BLaER1 treated with 17β-estradiol and CSF1 and Interleukin-3, amounts not matched to agents 10 nM and 100 nM (cell line): ENCODE data around the gene C2orf69.

ENCODE experiments used
- H3K27ac ChIP-seq, 11 experiments: shearing (Covaris generic); formaldehyde crosslinking; 2 replicates each; pipeline ENCODE4 v1.8.1; 2022
- H3K27me3 ChIP-seq, 11 experiments: shearing (Covaris generic); formaldehyde crosslinking; 2 replicates each; pipeline ENCODE4 v1.8.1; 2022
- H3K36me3 ChIP-seq, 11 experiments: shearing (Covaris generic); formaldehyde crosslinking; 2 replicates each; pipeline ENCODE4 v1.8.1; 2022
- H3K4me1 ChIP-seq, 10 experiments: shearing (Covaris generic); formaldehyde crosslinking; 2 replicates each; pipeline ENCODE4 v1.8.1; 2022
- H3K4me2 ChIP-seq, 11 experiments: shearing (Covaris generic); formaldehyde crosslinking; 2 replicates each; pipeline ENCODE4 v1.8.1; 2022
- H3K4me3 ChIP-seq, 10 experiments: shearing (Covaris generic); formaldehyde crosslinking; 2 replicates each; pipeline ENCODE4 v1.8.1; 2022
- H3K9ac ChIP-seq, 11 experiments: shearing (Covaris generic); formaldehyde crosslinking; 2 replicates each; pipeline ENCODE4 v1.8.1; 2022
- H3K9me3 ChIP-seq, 11 experiments: shearing (Covaris generic); formaldehyde crosslinking; replicated peaks in 1 of 11; 2 replicates each; pipeline ENCODE4 v1.8.1; 2022
- H4K20me1 ChIP-seq, 11 experiments: shearing (Covaris generic); formaldehyde crosslinking; 2 replicates each; pipeline ENCODE4 v1.8.1; 2022
- Cebpa-rat ChIP-seq, 11 experiments: shearing (Covaris generic); IDR thresholded peaks; 2 replicates each; pipeline ENCODE4 v1.8.1; 2022

C2orf69 gene

GRCh38 chr2:199911052-199911876 is at the start of gene C2orf69:
Gene C2orf69 (plus strand): TSS chr2:199911293. CDS start chr2:199911439, 146 bp downstream.
- peaks cover 0 to 35% (median 26%) of the 10 kb centered on the region in 11 experiments; a peak in 16 of 22 replicates for H4K20me1 ChIP-seq
- H3K9ac ChIP-seq: peak within 1 kb of the TSS; percentile 92 to 98 (median 96)
- no peak for TF ChIP-seq Cebpa-rat (IDR thresholded peaks at IDR 0.05)
- peak within 1 kb of the TSS; percentile 78 to 96 (median 93) for H3K4me2 ChIP-seq
- peaks cover 7 to 26% (median 18%) of the 10 kb centered on the region in 11 experiments for H3K9me3 ChIP-seq
- H3K4me1 ChIP-seq: peaks cover 17 to 30% (median 27%) of the 10 kb centered on the region in 10 experiments
- H3K27me3 ChIP-seq: no peaks in the 10 kb centered on the region
- H3K27ac ChIP-seq: peak within 1 kb of the TSS; percentile 91 to 98 (median 95)
- peak within 1 kb of the TSS; percentile 82 to 95 (median 93) for H3K4me3 ChIP-seq
- H3K36me3 ChIP-seq: peaks cover 8 to 37% (median 27%) of the 10 kb centered on the region in 11 experiments

GRCh38 chr2:199862788-199863187 is 48.3 kb upstream of the C2orf69 start:
- no peaks in the 10 kb centered on the region for H3K27me3 ChIP-seq

GRCh38 chr2:199865905-199866304 is 45.2 kb upstream of the C2orf69 start:
- no peak for TF ChIP-seq Cebpa-rat (IDR thresholded peaks at IDR 0.05)
- Histone ChIP-seq H3K4me1 (peaks cover 0 to 8% (median 2%) of the 10 kb centered on the region in 10 experiments; a peak in 6 of 20 replicates), H3K27me3 (no peaks in the 10 kb centered on the region), H3K9me3 (no peaks in the 10 kb centered on the region), H3K36me3 (no peaks in the 10 kb centered on the region), H3K4me2 (no peak overlapping the region), H3K4me3 (no peak overlapping the region), H3K9ac (no peak overlapping the region), H3K27ac (no peak overlapping the region), H4K20me1 (no peaks in the 10 kb centered on the region)

More at GRCh38 chr2:199862788-199863187, 48.3 kb upstream of the C2orf69 start:
- TF ChIP-seq Cebpa-rat (IDR thresholded peaks at IDR 0.05): no peak
- Histone ChIP-seq H3K9ac (no peak overlapping the region), H3K27ac (no peak overlapping the region), H3K4me3 (no peak overlapping the region), H3K4me1 (no peaks in the 10 kb centered on the region), H4K20me1 (no peaks in the 10 kb centered on the region), H3K4me2 (no peak overlapping the region), H3K9me3 (no peaks in the 10 kb centered on the region), H3K36me3 (no peaks in the 10 kb centered on the region)

- Histone ChIP-seq H3K27ac (no peak overlapping the region), H3K9me3 (peaks cover 0 to 4% (median 1%) of the 10 kb centered on the region in 11 experiments; a peak in 10 of 22 replicates), H3K9ac (no peak overlapping the region), H3K36me3 (no peaks in the 10 kb centered on the region), H3K4me3 (no peak overlapping the region), H3K4me2 (no peak overlapping the region), H3K4me1 (peaks cover 0 to 17% (median 6%) of the 10 kb centered on the region in 10 experiments; a peak in 10 of 20 replicates), H3K27me3 (no peaks in the 10 kb centered on the region), H4K20me1 (no peaks in the 10 kb centered on the region)
- no peak for TF ChIP-seq Cebpa-rat (IDR thresholded peaks at IDR 0.05)
Observed at GRCh38 chr2:199868431-199869226, 42.5 kb upstream of the C2orf69 start.

- no peaks in the 10 kb centered on the region for H4K20me1 ChIP-seq
- no peak overlapping the region for H3K4me3 ChIP-seq
- TF ChIP-seq Cebpa-rat (IDR thresholded peaks at IDR 0.05): no peak
- H3K36me3 ChIP-seq: peaks cover 0 to 2% (median 0%) of the 10 kb centered on the region in 11 experiments; a peak in 1 of 22 replicates
- H3K9me3 ChIP-seq: peaks cover 3 to 9% (median 7%) of the 10 kb centered on the region in 11 experiments
- no peaks in the 10 kb centered on the region for H3K27me3 ChIP-seq
- H3K4me2 ChIP-seq: peak overlapping the region in 1 of 11 experiments; percentile 49; a peak in 2 of 22 replicates
- H3K9ac ChIP-seq: no peak overlapping the region
- H3K27ac ChIP-seq: no peak overlapping the region
- peaks cover 0 to 17% (median 6%) of the 10 kb centered on the region in 10 experiments; a peak in 10 of 20 replicates for H3K4me1 ChIP-seq
Observed at GRCh38 chr2:199869227-199869541, 41.9 kb upstream of the C2orf69 start.

GRCh38 chr2:199869653-199870052 is 41.4 kb upstream of the C2orf69 start:
- Histone ChIP-seq H3K9ac (no peak overlapping the region), H3K9me3 (peaks cover 8 to 14% (median 12%) of the 10 kb centered on the region in 11 experiments), H4K20me1 (no peaks in the 10 kb centered on the region), H3K4me2 (peak overlapping the region in 3 of 11 experiments; percentile 27 to 49 (median 47); a peak in 4 of 22 replicates), H3K27ac (no peak overlapping the region), H3K36me3 (peaks cover 0 to 3% (median 0%) of the 10 kb centered on the region in 11 experiments; a peak in 1 of 22 replicates), H3K4me1 (peaks cover 0 to 17% (median 6%) of the 10 kb centered on the region in 10 experiments; a peak in 10 of 20 replicates), H3K27me3 (no peaks in the 10 kb centered on the region), H3K4me3 (no peak overlapping the region)
- TF ChIP-seq Cebpa-rat (IDR thresholded peaks at IDR 0.05): no peak

- no peaks in the 10 kb centered on the region for H3K27me3 ChIP-seq
- no peak for TF ChIP-seq Cebpa-rat (IDR thresholded peaks at IDR 0.05)
- H4K20me1 ChIP-seq: no peaks in the 10 kb centered on the region
- H3K9ac ChIP-seq: no peak overlapping the region
- H3K4me3 ChIP-seq: no peak overlapping the region
- peaks cover 0 to 17% (median 6%) of the 10 kb centered on the region in 10 experiments; a peak in 10 of 20 replicates for H3K4me1 ChIP-seq
- peaks cover 0 to 3% (median 0%) of the 10 kb centered on the region in 11 experiments; a peak in 1 of 22 replicates for H3K36me3 ChIP-seq
- no peak overlapping the region for H3K27ac ChIP-seq
- H3K9me3 ChIP-seq: peaks cover 11 to 23% (median 19%) of the 10 kb centered on the region in 11 experiments
- no peak overlapping the region for H3K4me2 ChIP-seq
Observed at GRCh38 chr2:199870581-199870980, 40.5 kb upstream of the C2orf69 start.

- Histone ChIP-seq H3K4me1 (peaks cover 0 to 17% (median 6%) of the 10 kb centered on the region in 10 experiments; a peak in 10 of 20 replicates), H4K20me1 (no peaks in the 10 kb centered on the region), H3K36me3 (peaks cover 0 to 6% (median 0%) of the 10 kb centered on the region in 11 experiments; a peak in 4 of 22 replicates), H3K27me3 (no peaks in the 10 kb centered on the region), H3K9ac (no peak overlapping the region), H3K4me3 (no peak overlapping the region), H3K27ac (no peak overlapping the region), H3K9me3 (peaks cover 11 to 26% (median 20%) of the 10 kb centered on the region in 11 experiments), H3K4me2 (no peak overlapping the region)
- no peak for TF ChIP-seq Cebpa-rat (IDR thresholded peaks at IDR 0.05)
Observed at GRCh38 chr2:199874209-199874608, 36.9 kb upstream of the C2orf69 start.

GRCh38 chr2:199875400-199875799 is 35.7 kb upstream of the C2orf69 start:
- no peak overlapping the region for H3K27ac ChIP-seq
- H3K9ac ChIP-seq: no peak overlapping the region
- no peak for TF ChIP-seq Cebpa-rat (IDR thresholded peaks at IDR 0.05)
- peaks cover 0 to 9% (median 2%) of the 10 kb centered on the region in 10 experiments; a peak in 9 of 20 replicates for H3K4me1 ChIP-seq
- peaks cover 0 to 6% (median 0%) of the 10 kb centered on the region in 11 experiments; a peak in 5 of 22 replicates for H3K36me3 ChIP-seq
- no peaks in the 10 kb centered on the region for H3K27me3 ChIP-seq
- H3K4me2 ChIP-seq: no peak overlapping the region
- H3K9me3 ChIP-seq: peaks cover 11 to 26% (median 20%) of the 10 kb centered on the region in 11 experiments
- H3K4me3 ChIP-seq: no peak overlapping the region
- no peaks in the 10 kb centered on the region for H4K20me1 ChIP-seq
